ENCODE data around the gene DBNDD2. TPM values are rescaled to one million over a fixed set of nuclear protein-coding genes. Genes with fewer than 3 reads are reported as not detected.

Gene DBNDD2, protein sequence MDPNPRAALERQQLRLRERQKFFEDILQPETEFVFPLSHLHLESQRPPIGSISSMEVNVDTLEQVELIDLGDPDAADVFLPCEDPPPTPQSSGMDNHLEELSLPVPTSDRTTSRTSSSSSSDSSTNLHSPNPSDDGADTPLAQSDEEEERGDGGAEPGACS
- 30.5 TPM for polyA plus RNA-seq (ENCODE audit: insufficient read length)

DNA sequence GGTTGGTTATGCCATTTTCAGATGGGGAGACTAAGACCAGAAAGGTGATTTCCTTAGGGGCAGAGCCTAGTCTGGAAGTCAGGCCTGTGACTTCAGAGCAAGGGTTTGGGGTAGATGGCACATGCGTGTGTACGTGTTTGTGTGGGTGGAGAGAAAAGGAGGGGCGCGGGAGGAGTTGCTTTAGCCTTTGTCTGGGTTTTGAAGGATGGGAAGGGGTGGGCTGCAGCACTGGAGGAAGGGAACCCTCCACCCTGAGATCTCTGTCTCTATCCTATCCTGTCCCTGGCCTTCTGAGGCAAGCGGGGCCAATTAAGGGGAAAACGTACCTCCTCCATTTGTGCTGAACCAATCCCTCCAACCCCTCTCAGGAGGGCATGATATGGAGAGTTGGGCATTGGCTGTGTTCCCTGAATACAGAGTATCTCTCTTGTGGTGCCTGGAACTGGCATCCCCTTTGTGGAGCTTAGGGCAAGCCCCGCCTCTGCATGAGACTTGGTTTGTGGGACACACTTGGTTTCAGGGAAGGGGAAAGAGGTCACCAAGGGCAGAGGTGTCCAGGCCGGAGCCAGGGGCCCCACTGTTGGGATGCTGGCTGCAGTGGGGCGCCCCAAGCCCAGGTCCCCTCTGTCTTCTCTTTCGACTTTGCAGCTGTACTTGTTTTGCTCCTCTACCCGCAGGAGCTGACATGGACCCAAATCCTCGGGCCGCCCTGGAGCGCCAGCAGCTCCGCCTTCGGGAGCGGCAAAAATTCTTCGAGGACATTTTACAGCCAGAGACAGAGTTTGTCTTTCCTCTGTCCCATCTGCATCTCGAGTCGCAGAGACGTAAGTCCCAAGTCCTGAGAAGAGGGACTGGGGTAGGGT, at the start of gene DBNDD2:
Gene DBNDD2, plus strand, starts transcription at position 507 of the 863 bp plus-strand sequence. Its CDS starts 179 bp downstream, at position 686.
- no peak for DNase-seq (ENCODE audit: low read depth)

DNA sequence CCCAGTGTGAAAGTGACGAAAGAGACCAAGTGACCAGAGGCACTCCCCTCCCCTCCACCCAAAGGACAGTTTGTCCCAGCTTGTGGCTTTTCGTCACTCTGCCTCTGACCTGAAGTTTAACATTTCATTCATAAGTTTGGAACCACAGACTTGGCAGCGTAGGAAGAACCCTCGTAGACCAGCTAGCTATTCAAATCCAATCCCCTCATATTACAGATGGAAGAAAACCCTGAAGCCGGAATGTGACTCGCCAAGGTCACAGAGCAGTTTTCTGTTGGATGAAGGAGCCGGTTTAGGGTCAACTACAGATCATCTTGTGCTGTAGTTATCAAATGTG, 49.1 kb upstream of the DBNDD2 start:
- no peak for DNase-seq (ENCODE audit: low read depth)

DNA sequence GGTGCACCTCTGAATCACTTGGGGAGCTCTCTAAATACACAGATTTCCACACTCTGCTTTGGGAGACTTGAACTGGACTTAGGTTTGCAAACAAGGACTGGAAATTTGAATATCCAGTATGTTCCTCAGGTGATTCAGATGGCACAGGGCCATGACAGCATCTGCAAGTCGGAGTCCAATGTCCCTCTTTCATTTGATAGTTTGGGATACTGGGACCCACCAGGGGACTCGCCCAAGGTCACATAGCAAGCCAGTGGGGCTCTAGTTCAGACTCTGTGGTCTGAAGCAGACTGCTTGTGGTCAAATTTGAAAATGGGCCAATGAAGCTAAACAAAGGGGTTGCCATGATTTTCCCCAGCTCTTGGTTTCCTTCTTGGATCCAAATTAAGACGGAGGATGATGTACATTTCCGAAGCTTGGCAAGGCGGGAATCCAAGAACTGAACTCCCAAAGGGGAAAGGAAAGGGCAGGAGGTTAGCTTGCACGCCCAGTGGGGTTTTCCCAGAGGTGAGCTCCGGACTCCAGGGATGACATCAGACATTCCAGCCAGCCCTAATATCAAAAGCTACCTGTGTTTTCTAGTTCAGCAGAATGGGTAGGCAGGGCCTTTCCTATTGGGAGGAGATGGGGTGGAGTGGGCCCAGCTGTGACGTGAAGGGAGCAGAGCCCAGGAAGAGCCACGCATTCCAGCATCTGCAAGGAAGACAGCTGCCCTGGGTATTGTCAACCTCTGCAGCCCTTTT, 48.5 kb upstream of the DBNDD2 start:
- DNase-seq (ENCODE audit: low read depth), result no peak

DNA sequence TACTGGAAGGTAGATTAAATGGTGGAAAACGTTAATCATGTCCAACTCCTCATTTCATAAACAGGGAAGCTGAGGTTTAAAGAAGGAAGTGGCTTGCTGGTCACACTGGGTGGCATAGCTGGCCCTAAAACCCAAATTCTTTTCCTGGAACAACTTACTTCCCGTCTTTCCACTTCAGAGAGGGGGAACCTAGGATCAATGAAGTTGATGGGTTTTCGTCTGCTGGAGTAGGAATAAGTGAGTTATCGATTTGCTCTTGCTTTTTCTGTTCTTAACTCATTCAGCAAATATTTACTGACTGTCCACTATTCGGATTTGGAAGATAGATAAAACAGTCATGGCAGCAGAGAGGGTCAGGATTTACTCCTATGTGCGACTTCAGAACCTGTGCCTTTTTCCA, 46.3 kb upstream of the DBNDD2 start:
- no peak for DNase-seq (ENCODE audit: low read depth)

DNA sequence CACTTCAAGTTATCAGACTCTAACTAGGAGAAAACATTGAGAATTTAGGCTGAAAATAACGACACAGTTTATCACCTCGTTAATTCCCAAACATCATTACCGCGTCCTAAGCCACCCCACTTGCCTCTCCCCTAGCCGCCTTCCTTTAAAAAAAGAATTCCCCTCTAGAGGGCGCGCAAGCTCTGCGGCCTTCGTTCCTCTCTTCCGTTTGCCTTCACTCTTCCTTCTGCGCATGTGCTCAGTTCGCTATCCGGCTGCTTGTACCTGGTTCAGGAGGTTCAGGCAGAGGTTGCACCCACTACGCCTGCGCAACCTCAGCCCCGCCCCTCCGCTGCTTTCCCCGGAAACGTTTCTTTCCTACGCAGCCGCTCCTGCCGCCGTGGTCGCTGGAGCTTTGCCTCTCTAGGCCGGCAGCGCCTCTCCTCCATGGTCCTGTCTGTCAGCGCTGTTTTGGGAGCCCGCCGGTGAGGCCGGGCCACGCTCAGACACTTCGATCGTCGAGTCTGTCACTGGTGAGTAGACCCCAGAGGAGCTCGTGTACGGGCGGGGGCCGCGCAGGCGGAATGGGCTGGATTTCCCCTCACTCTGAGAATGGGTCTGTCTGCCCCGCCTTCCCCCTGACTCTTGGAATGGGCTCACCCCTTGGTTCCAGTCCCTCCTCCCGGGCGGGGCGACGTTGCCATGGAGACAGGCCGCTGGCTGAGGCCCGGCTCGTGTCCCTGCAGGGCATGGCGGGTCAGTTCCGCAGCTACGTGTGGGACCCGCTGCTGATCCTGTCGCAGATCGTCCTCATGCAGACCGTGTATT, 45.1 kb upstream of the DBNDD2 start, which contains the start of gene SYS1:
Gene SYS1, plus strand, starts transcription at position 353 of the 807 bp plus-strand sequence. Its CDS starts 376 bp downstream, at position 729.
- peak; percentile 98 for DNase-seq (ENCODE audit: low read depth)

DNA sequence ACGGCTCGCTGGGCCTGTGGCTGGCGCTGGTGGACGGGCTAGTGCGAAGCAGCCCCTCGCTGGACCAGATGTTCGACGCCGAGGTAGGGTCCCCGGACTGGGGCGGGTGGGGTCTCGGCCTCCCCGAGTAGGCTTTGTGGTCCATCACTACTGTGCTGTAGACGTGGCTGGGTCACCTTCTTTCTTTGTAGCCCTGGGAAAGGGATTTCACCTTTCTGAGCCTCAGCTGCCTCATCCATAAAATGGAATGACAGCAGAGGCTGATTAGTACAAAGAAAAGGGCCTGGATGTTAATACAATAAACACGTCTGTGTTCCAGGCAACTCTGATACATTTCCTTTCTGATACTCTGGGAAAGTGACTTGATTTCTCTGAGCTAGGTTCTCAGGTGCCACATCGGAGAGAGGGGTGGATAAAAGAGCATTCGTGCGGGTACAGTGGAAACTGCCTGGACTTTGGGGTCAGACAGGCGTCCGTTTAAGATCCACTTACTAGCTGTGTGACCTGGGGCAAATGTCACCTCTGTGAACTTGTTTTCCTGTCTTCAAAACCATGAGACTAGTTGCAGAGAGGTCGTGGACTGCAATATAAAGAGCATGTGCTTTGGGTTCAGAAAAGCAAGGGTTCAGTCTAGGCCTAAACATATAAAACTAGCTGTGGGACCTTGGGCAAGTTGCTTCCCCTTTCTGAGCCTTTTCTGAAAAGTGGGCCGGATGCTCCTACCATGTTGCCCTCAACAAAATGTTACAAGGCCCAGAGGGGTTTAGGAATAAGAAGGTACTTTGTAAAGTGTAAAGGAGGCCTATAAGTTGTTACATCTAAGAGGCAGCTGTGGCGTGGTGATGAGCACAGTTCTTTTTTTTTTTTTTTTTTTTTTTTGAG, 44.2 kb upstream of the DBNDD2 start:
- DNase-seq (ENCODE audit: low read depth), result no peak

DNA sequence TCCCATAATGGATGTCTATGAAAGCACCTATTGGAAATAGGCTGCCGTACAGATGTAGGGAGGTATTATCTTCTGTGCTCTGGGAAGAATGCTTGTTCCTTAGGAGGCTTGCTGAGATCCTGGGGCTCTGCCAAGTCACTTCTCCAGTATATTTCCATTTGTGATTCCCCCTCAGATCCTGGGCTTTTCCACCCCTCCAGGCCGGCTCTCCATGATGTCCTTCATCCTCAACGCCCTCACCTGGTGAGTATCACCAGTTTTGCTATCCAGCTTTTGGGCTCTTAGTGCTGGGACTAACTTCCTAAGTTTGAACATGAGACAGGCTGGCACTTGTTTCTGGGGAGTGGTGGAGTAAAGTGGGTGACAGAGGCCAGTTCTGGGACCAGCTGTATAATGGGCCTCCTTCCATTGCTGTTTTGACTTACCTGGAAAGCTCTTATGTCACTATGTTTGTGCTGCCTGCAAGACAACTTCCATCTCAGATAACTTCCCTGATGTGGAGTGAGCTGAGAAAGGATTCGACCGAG, 42.6 kb upstream of the DBNDD2 start:
- DNase-seq (ENCODE audit: low read depth), result no peak

DNA sequence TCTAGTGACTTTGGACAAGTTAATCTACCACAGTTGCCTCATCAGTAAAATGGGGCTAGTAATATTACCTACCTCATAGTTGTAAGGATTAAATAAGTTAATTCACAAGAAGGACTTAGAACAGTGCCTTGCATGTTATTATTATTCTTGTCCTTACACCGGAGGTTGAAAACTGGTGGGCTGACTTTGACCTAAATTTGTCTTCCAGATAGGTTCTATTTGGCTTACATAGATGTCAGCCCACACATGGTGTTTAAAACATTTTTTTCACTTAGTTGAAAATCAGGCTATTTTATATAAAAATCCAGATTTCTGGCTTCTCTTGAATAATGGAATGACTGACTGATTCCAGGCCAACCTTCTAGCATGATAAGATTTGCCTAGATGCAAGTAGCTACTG, 41.9 kb upstream of the DBNDD2 start:
- no peak for DNase-seq (ENCODE audit: low read depth)

DNA sequence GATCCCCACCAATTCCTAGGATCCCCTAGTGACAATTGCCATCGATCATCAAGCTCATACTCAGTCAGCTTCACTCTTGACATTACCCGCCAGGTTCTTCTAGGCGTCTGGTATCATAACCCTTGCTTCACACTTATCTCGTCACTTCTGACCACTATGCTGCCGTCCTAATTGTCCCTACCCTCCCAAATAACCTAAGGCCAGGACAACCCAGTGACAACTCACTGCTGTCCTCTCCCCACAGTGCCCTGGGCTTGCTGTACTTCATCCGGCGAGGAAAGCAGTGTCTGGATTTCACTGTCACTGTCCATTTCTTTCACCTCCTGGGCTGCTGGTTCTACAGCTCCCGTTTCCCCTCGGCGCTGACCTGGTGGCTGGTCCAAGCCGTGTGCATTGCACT, 41.5 kb upstream of the DBNDD2 start:
- DNase-seq (ENCODE audit: low read depth), result no peak

DNA sequence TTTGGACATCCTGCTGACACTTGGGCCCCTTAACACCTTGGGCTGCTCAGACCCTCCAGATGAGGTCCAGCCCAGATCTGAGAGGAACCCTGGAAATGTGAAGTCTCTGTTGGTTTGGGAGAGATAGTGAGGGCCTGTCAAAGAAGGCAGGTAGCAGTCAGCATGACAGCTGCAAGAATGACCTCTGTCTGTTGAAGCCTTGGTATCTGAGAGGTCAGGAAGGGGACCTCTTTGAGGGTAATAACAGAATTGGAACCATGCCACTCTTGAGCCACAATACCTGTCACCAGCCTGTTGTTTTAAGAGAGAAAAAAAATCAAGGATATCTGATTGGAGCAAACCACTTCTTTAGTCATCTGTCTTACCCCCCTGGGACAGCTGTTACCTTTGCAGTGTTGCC, 41.0 kb upstream of the DBNDD2 start:
- DNase-seq (ENCODE audit: low read depth), result no peak

DNA sequence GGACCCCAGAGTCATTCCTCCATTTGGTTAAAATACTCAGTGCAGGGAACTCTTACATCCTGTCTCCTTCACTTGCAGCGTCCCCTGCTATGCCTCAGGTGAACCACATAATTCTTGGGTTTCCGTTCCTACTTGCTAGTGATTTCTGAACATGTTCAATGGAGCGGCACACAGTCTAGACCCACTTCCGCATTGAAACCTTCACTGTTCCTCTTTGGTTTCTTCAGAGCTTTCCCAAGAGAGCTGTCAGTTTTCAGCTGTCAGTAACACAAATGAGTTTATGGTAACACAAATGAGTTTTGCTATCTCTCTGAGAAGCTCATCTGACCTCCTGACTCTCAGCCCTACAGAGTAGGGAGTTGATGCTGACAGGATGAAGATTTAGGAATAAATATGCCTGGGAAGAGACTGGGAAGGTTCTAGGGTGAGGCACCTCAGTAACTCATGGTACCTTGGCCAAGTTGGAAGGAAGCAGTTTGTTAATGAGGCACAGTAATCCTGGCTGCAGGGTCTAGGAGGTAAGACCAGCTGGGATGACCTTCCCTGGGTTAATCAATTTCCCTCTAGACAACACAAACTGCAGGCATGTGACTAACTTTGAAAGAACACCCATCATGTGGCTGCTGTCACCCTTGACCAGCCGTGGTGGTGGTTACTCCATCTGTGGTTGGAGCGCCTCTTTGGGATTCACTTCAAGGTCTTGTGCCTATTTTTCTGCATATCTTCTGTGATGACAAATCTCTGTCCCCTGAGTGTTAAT, 39.7 kb upstream of the DBNDD2 start:
- no peak for DNase-seq (ENCODE audit: low read depth)

DNA sequence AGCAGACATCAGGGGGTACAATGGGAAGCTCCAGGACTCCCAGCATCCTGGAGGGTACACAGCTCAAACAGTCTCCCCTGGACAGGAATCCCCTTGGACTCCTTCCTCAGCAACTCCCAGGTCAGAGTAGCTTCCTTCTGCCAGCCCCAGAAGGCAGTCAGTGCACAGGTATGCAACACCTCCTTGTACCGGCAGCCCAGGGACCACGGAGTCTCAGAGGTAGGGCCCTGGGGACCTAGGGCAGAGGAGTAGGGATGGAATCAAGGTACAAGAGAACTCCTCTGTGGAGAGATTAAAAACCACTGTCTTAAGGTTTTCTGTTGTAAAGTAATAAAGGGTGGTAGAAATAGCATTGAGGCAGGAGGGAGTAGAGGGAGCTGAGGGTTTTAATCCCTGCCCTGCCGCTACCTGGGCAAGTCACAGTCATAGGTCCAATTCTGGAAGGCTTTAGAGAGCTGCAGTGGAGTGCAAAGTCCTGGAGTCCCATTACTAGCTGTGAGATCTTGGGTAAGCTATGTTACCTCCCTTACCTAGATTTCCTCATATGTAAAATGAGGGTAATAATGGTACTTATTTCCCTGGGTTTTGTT, 37.4 kb upstream of the DBNDD2 start:
- DNase-seq (ENCODE audit: low read depth), result no peak

DNA sequence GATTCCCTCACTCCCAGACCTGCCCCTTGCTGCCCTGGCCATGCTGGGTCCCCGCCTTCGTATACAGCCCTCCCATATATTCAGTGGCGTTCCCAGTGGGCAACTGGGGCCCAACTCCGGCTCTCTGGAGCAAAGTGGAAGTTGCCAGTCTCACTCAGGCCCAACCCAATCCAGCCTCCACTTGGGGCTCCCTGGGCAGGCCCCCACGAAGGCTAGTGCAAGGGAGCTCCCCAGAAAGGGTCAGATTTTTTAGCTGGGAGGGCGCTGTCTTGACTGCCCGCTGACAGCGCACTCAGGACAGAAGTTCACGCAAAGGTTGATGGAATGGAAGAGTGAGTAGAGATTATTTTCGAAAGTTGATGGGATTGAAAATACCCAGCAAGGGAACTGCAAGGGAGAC, 35.8 kb upstream of the DBNDD2 start:
- DNase-seq (ENCODE audit: low read depth), result no peak

DNA sequence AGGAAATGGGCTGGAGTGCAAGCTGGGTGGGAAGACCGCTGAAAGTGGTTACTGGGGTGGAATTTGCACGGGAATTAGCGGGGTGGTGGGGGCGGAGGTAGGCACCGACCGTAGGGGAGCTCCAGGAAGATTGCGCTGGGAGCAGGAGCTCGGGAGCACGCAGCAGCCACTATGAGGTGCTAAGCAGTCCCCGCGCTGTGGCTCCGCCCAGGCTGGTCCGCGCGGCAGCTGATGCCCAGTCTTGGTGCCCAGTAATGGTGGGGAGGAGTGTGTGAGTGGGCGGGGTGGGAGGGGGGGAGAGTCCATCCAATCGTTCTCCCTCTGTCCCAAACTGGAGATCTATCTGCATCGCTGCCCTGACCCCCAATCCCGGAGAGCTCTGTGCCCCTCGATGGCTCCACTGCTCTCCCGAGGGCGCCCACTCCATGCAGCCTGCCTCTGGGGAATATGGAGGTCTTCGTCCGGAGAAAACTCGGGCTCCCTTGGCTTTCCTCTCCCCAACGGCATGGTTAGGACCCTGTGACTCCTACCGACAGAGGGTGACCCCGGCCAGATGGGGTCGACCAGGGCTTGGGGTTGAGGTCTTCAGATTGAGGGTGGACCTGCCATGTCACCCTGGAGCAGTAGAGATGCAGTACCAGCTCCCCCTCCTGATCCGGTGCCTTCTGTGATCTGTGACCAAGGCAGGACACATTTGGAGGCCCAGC, 35.3 kb upstream of the DBNDD2 start:
- DNase-seq (ENCODE audit: low read depth), result no peak

DNA sequence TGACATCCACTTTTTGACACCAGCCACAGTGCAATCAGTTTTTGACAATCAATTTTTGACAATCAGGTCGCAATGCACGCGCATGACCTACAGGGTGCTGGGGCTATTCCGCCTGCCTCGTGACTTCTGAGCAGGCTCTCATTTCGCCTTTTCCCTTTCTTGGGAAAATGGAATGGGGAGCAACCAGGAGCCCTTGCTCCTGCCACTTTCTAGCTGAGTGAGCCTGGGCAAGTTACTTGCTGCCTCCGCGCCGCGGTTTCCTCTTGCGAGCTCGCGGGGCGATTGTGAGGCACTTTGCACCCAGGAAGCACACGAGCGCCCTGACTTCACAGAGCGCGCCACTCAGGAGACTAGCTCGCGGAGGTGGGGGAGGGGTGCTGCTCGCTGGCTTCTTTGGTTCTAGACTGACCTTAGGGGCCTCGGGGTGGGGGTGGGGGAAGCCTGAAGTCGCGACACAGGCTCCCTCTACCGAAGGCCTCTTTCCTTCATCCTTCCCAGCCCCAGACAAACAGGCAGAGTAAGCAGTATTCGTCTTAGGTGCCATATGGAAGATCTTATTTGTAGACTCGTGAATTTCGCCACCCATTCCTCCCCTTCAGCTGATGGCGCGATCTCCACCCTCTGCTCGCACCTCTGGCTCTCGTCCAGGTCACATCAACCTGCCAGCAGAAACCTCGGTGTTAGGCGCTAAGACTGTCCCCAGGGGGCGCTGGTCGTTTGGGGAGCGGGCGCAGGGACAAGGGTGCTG, 34.6 kb upstream of the DBNDD2 start:
- no peak for DNase-seq (ENCODE audit: low read depth)

DNA sequence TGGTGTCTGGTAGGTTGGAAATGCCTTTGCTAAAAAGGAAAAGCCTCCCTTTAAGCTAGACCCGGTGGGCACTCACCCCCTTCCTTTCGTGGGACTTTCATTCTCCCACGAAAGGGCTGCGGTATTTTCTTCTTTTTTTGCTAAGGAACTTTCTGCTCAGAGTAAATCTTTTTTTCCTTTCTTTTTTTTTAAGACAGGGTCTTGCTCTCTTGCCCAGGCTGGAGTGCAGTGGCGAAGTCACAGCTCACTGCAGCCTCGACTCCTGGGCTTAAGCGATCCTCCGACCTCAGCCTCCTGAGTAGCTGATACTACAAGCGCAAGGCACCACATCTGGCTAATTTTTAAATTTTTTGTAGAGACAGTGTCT, 34.0 kb upstream of the DBNDD2 start:
- no peak for DNase-seq (ENCODE audit: low read depth)

DNA sequence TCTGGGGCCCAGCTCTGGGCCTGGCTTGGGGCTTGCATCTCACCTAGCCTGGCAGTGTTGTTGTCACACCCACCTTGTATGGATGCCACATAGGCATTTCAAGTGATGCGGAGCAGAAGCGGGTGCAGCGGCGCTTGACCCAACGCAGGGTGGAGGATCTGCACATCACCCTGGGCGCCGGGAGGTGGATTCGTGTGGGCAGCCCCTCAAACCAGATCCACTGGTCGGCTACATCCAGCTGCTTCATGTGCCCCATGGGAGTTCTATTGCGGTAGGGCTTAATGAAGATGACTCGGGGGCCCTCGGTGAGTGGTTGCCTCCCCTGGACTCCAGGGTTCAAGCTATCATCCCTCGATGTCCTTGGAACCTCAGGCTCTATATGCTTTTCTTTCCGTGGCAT, 33.1 kb upstream of the DBNDD2 start:
- no peak for DNase-seq (ENCODE audit: low read depth)

DNA sequence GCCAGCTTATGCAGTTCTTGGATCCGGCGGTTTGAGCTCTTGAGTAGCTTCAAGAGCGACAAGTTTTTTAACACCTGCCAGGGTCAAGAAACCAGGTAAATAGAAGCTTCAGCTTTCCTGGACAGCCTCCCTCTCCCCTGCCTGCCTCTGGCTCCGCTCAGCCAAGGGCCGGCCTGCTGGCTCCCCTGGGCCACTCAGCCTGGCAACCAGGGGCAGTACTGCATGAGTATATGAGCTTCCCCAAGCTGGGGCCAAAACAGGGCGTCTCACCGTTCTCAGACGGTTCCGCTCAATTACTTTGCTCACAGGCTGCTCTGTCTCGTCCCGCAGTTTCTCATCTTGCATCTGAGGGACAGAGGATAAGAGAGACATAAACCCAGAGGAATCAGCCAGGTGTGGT, 30.8 kb upstream of the DBNDD2 start:
- no peak for DNase-seq (ENCODE audit: low read depth)
